NOMO-1 treated with DMSO at 0.1 percent for 48 hours (cell line): ENCODE measurements around the gene VEGFA.
A peak's percentile ranks its signal among the peaks of the same experiment; 100 is the strongest.

Experiments
- DNase-seq: peaks from one replicate; lab custom pipeline; 2025; ENCODE audit not compliant: unreplicated experiment; lab: John Stamatoyannopoulos, UW

Gene VEGFA

DNA sequence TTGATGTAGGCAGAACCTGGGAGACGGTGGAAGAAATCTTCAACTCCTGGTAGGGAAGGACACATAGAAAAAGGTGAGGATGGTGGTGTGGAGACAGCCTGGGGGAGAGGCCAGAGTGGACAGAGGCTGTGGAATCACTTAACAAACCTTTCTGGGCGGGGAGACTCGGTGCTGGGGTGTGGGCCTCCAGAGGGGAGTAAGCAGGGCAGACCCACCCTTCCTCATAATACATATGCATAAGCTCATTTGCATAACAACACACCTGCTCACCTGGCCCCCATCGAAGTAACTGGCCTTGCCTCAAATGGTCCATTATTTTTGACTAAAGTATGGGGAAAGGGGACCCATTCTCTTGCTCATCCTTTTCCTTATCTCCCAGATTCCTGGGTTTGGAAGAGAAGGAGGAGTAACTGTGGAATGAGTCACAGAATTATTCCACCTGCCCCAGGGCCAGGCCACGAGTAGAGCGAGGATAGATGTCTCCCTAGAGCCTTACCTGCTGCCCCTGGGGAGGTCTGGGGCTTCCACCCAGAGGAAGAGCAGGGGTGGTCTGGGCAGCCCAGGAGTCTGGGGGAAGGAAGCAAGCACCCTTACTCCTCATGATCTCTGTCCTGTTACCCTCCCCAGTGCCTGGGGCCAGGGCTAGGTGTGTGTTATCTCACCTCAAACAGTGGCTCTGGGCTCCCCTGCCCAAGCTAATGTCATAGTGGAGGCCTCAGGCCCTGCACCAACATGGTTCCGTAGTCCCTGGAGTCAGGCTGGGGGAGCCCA is 10.7 kb upstream of the VEGFA start:
- no peak for DNase-seq

DNA sequence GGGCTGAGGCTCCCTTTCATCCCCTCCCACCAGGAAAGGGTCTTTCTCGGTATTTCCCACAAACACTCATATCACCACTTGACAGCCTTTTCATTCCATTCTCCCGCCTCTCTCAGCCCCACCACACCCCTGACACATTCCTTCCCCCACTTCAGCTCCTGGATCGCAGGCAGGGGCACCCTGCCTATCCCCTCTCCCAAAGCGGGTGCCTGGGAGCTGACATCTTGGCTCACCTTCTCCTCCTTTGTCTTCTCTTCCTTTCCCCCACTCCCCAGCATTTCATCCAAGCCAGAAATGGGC is 10.2 kb upstream of the VEGFA start:
- no peak for DNase-seq

DNA sequence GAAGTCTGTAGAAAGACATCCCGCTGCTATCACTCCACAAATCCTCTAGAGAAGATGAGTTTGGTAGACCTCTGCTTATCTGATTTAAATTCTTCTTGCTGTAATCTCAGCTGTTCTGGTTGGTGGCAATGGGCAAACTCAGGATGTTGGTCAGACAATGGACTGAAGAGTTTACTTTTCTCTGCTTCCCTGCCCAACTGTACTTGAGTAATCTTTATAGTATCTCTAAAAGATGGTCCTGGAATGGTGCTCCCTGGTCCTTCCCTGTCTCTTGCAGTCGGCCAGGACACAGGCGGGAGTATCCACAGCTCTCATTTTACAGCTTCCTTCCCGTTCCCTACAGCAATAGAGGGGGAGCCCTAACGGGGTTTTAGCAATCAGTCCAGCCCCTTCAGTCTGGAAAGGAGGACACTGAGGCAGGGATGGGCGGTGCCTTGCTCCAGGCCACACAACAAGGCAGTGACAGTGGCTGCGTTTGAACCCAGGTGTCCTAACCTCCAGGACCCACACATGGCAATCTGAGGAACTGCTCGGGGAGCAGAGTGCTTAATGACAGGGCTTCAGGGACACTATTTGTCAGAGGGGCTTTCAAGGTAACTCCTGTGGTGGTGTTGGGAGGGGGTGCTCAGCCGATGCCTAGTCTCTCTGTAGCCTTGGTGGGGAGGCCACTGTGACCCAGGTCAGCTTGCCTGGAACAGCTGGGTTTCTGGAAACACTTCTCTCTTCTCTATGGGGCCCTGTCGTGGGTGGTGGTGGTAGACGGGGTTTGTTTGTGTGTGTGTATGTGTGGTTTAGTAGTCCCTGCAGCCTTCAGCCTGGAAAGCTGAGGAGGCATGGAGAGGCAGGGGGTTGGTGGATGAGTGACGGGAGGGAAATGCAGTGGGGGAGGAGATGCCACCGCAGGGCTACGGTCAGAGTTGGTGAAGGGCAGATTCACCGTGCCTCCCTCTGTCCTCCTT is 9.5 kb upstream of the VEGFA start:
- no peak for DNase-seq

DNA sequence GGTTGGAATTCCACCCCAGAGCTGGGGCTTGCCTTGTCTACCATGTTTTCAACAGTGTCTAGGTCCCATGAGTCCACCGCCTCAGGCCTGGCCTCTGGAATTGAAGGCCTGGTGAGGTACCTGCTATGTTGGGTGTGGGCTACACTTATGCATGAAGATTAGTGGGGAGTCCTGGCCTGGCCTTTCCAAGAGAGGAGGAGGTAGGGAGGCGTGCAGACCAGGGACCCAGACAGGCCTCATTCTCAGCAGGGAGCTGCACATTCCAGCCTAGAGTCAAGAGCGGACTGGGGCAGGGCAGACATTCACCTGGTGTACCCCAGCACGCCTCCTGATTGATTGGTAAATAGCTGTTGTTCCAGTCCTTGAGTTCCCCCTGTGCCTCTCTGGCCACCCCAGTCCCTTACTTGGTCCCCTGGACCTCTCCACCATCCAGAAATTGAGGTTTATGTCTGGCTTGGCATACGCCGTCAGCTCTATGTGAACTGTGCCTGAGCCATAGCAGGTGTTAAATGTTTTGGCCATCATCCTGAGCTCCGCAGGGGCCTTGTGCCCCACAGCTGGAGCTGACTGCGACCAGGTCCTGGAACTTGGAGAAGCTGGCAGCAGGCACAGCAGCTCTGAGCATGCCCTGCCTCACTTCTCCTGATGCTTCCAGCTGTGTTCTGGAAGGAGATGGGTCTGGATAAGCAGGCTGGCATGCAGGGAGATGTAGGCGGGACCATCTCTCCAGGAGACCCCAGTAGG is 8.2 kb upstream of the VEGFA start:
- DNase-seq = no peak

DNA sequence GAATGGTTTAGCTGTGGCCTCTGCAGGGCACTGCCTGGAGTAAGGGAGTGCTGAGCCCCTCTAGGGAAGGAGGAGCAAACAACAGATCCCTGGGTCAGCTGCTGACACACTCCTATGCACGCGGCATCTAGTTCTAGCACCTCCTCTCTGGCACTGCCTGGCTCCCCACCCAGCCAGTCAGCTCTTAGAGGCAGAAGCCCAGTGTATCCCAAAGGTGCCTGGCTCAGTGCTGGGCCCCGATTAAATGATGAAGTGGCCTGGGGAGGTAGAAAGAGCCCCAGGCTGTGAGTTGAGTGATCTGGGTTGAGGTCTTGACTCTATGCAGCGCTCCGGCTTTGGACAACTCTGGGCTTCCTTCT is 7.6 kb upstream of the VEGFA start:
- DNase-seq = no peak

DNA sequence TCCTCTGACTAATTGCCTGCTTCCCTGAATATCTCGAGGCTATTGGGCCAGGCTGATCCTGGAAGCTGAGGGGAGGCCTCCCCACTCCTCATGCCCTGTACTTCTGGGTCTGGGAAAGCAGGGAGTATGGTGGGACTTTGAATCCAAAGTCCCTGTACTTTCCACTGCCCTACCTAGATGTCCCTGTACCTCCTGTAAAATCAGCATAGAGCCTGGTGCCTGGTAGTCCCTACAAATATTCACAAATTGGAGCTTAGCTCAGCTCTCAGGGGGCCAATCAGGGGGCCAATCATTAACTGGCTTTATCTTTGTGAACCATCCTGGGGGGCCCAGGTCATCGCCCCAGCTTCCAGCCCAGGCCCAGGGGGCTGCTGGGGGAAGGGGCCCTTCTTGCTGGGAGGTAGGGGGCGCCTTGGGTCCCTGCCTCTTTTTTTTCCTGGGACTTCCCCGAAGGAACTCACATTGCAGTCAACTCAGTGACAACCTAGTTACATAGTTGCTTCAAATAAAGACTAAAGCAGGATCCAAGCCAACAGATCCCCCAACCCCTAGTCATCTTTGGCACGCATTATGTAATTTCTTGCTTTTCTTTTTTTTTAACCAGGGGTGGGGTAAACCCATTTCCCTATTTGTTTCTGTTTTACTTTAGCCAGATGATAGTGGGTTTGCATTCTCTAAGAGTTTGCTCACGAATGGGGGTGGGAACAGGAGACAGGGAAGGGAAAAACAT is 6.9 kb upstream of the VEGFA start:
- peak; percentile 43 for DNase-seq

DNA sequence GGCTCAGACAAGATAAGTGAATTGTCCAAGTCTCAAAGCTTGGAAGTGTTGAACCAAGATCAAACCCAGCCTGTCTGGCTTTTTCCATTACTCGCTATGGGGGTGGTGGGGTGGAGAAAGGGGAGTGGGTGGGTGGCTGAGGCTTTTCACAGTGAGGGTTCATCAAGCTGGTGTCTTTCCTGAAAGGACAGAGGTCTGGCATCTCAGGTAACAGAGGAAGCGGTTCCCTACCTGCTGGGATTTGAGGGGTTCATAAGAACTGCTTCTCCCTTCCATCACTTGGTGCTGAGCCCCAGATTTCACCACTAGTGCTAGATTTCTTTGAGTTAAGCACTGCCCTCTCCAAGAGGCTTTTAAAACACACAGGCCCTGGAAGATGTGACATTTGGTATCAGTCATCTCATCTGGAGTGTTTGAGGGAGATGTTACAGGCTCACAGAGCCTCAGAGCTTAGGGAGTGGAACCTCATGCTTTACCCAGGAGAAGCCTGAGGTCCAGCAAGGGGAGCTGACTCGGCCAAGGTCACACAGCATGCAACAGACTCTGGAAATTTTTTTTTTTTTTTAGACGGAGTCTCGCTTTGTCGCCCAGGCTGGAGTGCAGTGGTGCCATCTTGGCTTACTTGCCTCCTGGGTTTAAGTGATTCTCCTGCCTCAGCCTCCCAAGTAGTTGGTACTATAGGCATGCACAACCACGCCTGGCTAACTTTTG is 6.0 kb upstream of the VEGFA start:
- DNase-seq = no peak

DNA sequence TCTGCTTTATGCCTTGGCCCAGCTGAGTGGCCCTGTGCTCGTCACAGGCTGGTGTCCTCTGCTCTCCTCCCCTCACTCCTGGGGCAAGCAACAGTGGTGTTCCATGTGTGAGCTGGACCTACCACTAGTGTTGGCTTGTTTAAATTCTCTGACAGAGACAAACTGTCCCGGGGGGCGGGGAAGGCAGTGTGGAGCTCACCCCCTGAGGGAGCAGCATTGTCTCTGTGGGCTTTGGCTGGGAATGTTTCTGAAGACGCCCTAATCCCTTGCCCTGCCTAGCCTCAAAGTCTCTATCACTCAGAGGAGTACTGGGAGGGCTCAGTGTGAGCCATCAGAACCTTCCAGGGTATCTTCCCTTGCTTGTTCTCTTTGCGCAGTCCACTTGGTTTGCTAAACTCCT is 5.2 kb upstream of the VEGFA start:
- no peak for DNase-seq

DNA sequence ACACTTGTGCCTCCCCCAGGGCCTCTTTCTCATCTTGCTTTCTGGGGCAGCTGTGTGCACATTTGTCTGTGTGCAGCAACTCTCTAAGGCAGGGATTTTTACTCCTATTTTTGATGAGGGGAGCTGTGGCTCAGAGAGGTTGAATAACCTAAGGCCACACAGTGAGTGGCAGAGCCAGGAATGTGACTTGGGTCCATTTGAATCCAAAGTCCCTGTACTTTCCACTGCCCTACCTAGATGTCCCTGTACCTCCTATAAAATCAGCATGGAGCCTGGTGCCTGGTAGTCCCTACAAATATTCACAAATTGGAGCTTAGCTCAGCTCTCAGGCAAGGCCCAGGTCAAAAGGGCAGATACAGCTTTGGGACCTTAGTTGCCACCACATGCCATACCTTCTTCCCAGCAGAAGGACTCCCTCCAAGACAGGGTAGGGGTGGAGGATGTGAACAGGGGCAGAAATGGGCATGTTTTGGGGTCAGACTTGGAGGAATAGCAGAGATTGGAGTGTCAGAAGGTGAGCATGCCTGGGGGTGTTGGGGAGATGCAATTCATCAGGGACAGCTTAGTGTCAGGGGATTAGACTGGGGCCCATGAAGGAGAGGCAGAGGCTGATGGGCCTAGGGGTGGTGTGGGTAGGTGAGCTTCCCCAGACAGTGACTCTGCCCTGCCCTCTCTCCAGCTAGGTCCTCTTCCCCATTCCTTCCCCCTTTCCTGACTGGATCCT is 4.1 kb upstream of the VEGFA start:
- no peak for DNase-seq

DNA sequence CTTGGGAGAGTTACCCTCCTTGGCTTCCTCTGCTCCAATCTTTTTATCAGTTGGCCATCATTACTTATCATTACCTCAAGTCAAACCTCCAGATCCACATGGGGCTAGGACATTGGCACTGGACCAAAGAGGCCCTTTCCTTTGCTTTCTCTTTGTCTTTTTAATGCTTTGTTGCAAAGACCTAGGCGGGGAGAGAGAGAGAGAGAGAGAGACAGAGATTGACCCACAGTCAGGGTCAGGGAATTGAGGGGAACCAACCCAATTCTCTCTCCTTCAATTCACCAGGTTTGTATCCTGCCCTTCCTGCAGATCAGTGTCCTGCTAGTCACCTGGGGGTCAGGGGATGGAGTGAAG is 3.5 kb upstream of the VEGFA start:
- DNase-seq = no peak

DNA sequence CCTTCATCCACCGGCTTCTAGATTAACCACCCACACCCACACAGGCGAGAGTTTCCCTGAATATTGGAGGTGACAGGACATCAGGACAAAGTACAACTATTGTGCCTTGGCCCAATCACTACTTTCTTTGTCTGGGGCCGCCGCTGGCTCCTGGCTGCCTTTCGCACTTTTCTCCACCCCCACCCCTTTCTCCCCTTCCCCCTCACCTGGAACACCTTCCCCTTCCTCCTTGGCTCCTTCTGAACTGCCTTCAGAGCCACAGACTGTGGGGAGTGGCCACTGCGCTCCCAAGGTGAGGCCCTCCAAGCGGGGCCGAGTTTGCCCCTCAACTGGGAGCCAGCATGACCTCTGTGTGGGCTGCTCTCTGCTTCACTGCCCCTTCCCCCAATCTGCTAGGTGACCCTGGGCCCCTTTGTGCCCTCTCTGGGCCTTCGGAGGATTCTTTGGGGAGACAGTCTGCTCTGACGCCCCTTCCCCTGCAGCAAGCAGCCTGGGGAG is 3.0 kb upstream of the VEGFA start:
- no peak for DNase-seq

DNA sequence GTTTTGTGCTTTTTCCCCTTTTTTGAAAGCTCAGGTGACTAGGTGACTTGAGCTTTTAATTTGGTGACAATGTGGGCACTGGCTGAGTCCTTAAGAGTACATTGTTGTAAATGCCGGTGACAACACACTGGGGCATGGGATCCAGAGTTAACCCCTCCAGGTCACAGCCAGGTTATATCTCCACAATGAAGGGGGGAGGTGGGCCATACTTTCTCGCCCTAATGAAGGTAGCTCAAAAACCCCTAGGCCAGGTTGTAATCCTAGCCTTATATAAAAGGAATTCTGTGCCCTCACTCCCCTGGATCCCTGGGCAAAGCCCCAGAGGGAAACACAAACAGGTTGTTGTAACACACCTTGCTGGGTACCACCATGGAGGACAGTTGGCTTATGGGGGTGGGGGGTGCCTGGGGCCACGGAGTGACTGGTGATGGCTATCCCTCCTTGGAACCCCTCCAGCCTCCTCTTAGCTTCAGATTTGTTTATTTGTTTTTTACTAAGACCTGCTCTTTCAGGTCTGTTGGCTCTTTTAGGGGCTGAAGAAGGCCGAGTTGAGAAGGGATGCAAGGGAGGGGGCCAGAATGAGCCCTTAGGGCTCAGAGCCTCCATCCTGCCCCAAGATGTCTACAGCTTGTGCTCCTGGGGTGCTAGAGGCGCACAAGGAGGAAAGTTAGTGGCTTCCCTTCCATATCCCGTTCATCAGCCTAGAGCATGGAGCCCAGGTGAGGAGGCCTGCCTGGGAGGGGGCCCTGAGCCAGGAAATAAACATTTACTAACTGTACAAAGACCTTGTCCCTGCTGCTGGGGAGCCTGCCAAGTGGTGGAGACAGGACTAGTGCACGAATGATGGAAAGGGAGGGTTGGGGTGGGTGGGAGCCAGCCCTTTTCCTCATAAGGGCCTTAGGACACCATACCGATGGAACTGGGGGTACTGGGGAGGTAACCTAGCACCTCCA is 2.2 kb upstream of the VEGFA start:
- no peak for DNase-seq

DNA sequence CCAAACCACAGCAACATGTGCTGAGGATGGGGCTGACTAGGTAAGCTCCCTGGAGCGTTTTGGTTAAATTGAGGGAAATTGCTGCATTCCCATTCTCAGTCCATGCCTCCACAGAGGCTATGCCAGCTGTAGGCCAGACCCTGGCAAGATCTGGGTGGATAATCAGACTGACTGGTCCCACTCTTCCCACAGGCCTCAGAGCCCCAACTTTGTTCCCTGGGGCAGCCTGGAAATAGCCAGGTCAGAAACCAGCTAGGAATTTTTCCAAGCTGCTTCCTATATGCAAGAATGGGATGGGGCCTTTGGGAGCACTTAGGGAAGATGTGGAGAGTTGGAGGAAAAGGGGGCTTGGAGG is 1.5 kb upstream of the VEGFA start:
- DNase-seq = no peak

DNA sequence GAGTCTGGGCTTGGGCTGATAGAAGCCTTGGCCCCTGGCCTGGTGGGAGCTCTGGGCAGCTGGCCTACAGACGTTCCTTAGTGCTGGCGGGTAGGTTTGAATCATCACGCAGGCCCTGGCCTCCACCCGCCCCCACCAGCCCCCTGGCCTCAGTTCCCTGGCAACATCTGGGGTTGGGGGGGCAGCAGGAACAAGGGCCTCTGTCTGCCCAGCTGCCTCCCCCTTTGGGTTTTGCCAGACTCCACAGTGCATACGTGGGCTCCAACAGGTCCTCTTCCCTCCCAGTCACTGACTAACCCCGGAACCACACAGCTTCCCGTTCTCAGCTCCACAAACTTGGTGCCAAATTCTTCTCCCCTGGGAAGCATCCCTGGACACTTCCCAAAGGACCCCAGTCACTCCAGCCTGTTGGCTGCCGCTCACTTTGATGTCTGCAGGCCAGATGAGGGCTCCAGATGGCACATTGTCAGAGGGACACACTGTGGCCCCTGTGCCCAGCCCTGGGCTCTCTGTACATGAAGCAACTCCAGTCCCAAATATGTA is 957 bp upstream of the VEGFA start:
- DNase-seq = no peak

DNA sequence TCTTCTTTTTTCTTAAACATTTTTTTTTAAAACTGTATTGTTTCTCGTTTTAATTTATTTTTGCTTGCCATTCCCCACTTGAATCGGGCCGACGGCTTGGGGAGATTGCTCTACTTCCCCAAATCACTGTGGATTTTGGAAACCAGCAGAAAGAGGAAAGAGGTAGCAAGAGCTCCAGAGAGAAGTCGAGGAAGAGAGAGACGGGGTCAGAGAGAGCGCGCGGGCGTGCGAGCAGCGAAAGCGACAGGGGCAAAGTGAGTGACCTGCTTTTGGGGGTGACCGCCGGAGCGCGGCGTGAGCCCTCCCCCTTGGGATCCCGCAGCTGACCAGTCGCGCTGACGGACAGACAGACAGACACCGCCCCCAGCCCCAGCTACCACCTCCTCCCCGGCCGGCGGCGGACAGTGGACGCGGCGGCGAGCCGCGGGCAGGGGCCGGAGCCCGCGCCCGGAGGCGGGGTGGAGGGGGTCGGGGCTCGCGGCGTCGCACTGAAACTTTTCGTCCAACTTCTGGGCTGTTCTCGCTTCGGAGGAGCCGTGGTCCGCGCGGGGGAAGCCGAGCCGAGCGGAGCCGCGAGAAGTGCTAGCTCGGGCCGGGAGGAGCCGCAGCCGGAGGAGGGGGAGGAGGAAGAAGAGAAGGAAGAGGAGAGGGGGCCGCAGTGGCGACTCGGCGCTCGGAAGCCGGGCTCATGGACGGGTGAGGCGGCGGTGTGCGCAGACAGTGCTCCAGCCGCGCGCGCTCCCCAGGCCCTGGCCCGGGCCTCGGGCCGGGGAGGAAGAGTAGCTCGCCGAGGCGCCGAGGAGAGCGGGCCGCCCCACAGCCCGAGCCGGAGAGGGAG is 580 bp downstream of the VEGFA start:
- peak; percentile 82 for DNase-seq

DNA sequence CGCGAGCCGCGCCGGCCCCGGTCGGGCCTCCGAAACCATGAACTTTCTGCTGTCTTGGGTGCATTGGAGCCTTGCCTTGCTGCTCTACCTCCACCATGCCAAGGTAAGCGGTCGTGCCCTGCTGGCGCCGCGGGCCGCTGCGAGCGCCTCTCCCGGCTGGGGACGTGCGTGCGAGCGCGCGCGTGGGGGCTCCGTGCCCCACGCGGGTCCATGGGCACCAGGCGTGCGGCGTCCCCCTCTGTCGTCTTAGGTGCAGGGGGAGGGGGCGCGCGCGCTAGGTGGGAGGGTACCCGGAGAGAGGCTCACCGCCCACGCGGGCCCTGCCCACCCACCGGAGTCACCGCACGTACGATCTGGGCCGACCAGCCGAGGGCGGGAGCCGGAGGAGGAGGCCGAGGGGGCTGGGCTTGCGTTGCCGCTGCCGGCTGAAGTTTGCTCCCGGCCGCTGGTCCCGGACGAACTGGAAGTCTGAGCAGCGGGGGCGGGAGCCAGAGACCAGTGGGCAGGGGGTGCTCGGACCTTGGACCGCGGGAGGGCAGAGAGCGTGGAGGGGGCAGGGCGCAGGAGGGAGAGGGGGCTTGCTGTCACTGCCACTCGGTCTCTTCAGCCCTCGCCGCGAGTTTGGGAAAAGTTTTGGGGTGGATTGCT is 1.3 kb downstream of the VEGFA start:
- DNase-seq = peak; percentile 18
